Tibial artery (tissue), 4 donors: ENCODE measurements around the gene RELL2.
"Not testable (repeated sequence)": the region's sequence is repeated elsewhere in the genome, so short reads cannot be mapped to it uniquely, and the experiment has no call there.

ENCODE experiments used
- DNase-seq, 2 donors: peaks; one replicate each; pipeline ENCODE4 v3.0.0-alpha.2; 2019
- H3K27ac ChIP-seq, 2 donors: fragments of 200-600 bp; sonication (generic) in 1 of 2; 1 replicate in 1 of 2; 2 replicates in 1 of 2; pipeline ENCODE4 v1.5.1; 2018 to 2019; ENCODE audit warnings: mild to moderate bottlenecking in 1 of 2
- H3K27me3 ChIP-seq, 2 donors: fragments of 200-600 bp; sonication (generic) in 1 of 2; one replicate each; pipeline versions ENCODE4 v1.5.1 to v1.6.0; 2016 to 2019
- H3K36me3 ChIP-seq, 3 donors: fragments of 200-600 bp; sonication (generic) in 2 of 3; one replicate each; pipeline ENCODE4 v1.5.1; 2016 to 2019; ENCODE audit warnings: mild to moderate bottlenecking in 2 of 3
- H3K4me1 ChIP-seq, 4 donors: fragments of 200-600 bp; sonication (generic) in 2 of 4; 1 replicate in 3 of 4; 2 replicates in 1 of 4; pipeline ENCODE4 v1.5.1; 2016 to 2019
- H3K4me3 ChIP-seq, 2 donors: fragments of 200-600 bp; sonication (generic) in 1 of 2; 1 replicate in 1 of 2; 2 replicates in 1 of 2; pipeline ENCODE4 v1.5.1; 2018 to 2019; ENCODE audit warnings: mild to moderate bottlenecking in 2 of 2
- H3K9me3 ChIP-seq, 3 donors: fragments of 200-600 bp; sonication (generic) in 1 of 3; one replicate each; pipeline ENCODE4 v1.5.1; 2016 to 2019
- CTCF ChIP-seq, 2 experiments: fragments of 200-600 bp in 1 of 2; fragments of 450-650 bp in 1 of 2; IDR thresholded peaks; one replicate each; pipeline ENCODE4 v1.5.1; 2017 to 2019; ENCODE audit warnings: antibody characterized with exemption in 2 of 2, mild to moderate bottlenecking in 1 of 2, moderate library complexity in 1 of 2
- intact Hi-C: fragments of 100-400 bp; cut with DNase I; formaldehyde crosslinking; loops from one replicate; pipeline ENCODE4 v1.15.0; 2023; ENCODE audit warnings: low total_unique reads

RELL2 gene

GRCh38 chr5:141608557-141608956, 28.2 kb upstream of the RELL2 start:
- H3K27ac ChIP-seq = no peak overlapping the region
- DNase-seq = no peak
- H3K36me3 ChIP-seq = no peaks in the 10 kb centered on the region
- no peaks in the 10 kb centered on the region for H3K9me3 ChIP-seq
- H3K4me1 ChIP-seq = peaks cover 0 to 39% (median 24%) of the 10 kb centered on the region in 4 donors
- H3K27me3 ChIP-seq = no peaks in the 10 kb centered on the region
- no peak overlapping the region for H3K4me3 ChIP-seq
- no peak for TF ChIP-seq CTCF (IDR thresholded peaks at IDR 0.05)
- intact Hi-C loops = no loop called here

GRCh38 chr5:141609044-141609443, 27.8 kb upstream of the RELL2 start:
- Histone ChIP-seq H3K36me3 (no peaks in the 10 kb centered on the region), H3K4me3 (no peak overlapping the region), H3K4me1 (peaks cover 0 to 39% (median 21%) of the 10 kb centered on the region in 4 donors), H3K27ac (no peak overlapping the region), H3K27me3 (no peaks in the 10 kb centered on the region), H3K9me3 (no peaks in the 10 kb centered on the region)
- intact Hi-C loops = no loop called here
- DNase-seq = no peak
- TF ChIP-seq CTCF (IDR thresholded peaks at IDR 0.05) = no peak

GRCh38 chr5:141609921-141610320, 26.9 kb upstream of the RELL2 start:
- H3K9me3 ChIP-seq, intact Hi-C loops, H3K36me3 ChIP-seq, H3K27me3 ChIP-seq, H3K4me3 ChIP-seq, DNase-seq, H3K27ac ChIP-seq: not testable (repeated sequence)
- peaks cover 0 to 38% (median 18%) of the 10 kb centered on the region in 4 donors for H3K4me1 ChIP-seq

- intact Hi-C loops = no loop called here
- TF ChIP-seq CTCF (IDR thresholded peaks at IDR 0.05) = no peak
- no peak overlapping the region for H3K4me3 ChIP-seq
- H3K36me3 ChIP-seq = no peaks in the 10 kb centered on the region
- no peaks in the 10 kb centered on the region for H3K27me3 ChIP-seq
- no peaks in the 10 kb centered on the region for H3K9me3 ChIP-seq
- no peak overlapping the region for H3K27ac ChIP-seq
- no peak for DNase-seq
- H3K4me1 ChIP-seq = peaks cover 0 to 38% (median 17%) of the 10 kb centered on the region in 4 donors
Measured at GRCh38 chr5:141611289-141611688, 25.5 kb upstream of the RELL2 start.

- Histone ChIP-seq H3K4me3 (no peak overlapping the region), H3K36me3 (no peaks in the 10 kb centered on the region), H3K4me1 (peaks cover 0 to 50% (median 24%) of the 10 kb centered on the region in 4 donors), H3K27me3 (no peaks in the 10 kb centered on the region), H3K9me3 (no peaks in the 10 kb centered on the region), H3K27ac (peak overlapping the region in 1 of 2 donors; percentile 24)
- no peak for DNase-seq
- intact Hi-C loops = no loop called here
- no peak for TF ChIP-seq CTCF (IDR thresholded peaks at IDR 0.05)
Measured at GRCh38 chr5:141613344-141613743, 23.5 kb upstream of the RELL2 start.

- Histone ChIP-seq H3K27me3 (no peaks in the 10 kb centered on the region), H3K27ac (peak overlapping the region; percentile 86 to 97), H3K36me3 (peaks cover 3 to 10% (median 3%) of the 10 kb centered on the region in 3 donors), H3K9me3 (no peaks in the 10 kb centered on the region), H3K4me3 (peak overlapping the region; percentile 69 to 97), H3K4me1 (peaks cover 0 to 50% (median 23%) of the 10 kb centered on the region in 4 donors)
- no peak for TF ChIP-seq CTCF (IDR thresholded peaks at IDR 0.05)
- intact Hi-C loops = no loop called here
- DNase-seq = no peak
Measured at GRCh38 chr5:141615991-141616720, 20.6 kb upstream of the RELL2 start.
